ENCODE results near the gene CCDC9.
"Not testable (repeated sequence)": the region's sequence is repeated elsewhere in the genome, so short reads cannot be mapped to it uniquely, and the experiment has no call there.

The CCDC9 gene

DNA sequence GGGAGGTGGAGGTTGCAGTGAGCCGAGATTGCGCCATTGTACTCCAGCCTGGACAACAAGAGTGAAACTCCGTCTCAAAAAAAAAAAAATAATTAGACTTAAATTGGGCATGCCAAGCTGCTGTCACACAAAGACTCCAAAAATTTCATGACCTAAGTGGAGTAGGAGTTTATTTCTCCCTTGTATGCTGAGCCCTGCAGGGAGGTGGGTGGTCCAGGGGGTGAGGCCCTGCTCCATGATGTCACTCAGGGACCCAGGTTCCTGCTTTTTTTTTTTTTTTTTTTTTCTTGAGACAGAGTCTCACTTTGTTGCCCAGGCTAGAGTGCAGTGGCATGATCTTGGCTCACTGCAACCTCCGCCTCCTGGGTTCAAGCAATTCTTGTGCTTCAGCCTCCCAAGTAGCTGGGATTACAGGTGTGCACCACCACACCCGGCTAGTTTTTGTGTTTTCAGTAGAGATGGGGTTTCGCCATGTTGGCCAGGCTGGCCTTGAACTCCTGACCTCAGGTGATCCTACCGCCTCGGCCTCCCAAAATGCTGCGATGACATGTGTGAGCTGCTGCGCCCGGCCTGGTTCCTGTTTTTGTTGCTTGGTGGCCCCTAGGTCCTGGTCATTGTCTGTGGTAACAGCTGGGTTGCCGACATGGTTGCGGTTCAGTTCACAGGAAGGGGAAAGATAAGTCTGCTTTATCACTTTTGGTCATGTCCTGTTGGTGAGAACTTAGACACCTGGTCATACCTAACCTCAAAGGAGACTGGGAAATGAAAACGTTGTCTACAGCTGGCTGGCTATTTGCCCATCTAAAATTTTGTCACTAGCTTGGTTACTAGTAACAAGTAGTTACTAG is 5.8 kb downstream of the CCDC9 start:
- not testable (repeated sequence) for DNase-seq

DNA sequence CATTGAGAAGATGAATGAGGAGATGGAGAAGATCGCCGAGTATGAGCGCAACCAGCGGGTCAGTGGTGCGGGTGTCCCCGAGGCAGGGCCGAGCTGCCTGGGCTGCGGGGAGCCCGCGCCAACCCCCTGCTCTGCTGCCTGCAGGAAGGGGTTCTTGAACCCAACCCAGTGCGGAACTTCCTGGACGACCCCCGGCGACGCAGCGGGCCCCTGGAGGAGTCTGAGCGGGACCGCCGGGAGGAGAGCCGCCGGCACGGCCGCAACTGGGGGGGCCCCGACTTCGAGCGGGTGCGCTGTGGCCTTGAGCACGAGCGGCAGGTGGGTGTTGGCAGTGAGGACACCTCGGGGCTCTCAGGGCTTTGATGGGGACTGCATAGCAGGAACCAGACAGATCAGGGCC is 8.3 kb downstream of the CCDC9 start:
- DNase-seq: no peak

DNA sequence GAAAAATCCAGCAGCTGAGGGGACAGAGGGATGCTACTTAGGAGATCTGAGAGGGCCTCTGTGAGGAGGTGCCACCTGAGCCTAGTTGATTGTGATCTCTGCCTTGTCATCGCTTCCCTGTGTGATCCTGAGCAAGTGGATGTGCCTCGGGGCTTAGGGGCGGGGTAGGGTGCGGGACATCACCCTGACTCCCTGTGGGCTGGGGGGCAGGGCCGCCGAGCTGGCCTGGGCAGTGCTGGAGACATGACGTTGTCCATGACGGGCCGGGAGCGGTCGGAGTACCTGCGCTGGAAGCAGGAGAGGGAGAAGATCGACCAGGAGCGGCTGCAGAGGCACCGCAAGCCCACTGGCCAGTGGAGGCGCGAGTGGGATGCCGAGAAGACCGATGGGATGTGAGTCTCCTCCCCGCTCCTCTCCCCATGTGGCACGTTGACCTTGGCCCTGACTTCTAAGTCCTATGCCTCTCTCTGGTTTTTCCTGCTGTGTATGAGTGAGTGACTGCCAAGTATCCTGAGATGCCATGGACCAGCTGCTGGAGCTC is 10.1 kb downstream of the CCDC9 start:
- DNase-seq: no peak

DNA sequence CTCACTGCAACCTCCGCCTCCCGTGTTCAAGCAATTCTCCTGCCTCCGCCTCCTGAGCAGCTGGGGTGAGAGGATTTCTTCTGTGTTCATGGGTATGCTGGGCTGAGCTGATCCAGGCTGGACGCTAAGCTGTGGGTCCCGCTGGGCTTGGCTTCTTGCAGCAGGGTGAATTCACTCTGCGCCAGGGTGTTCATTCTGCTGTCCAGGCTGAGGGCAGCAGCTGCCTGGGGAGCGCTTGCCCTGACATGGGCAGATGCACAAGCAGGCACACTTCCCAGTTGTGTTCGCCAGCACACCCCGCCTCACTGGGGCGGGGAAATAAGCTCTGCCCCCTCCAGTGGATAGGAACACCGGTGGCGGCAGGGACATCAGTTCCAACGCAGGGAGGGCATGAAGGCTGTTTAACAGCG is 11.0 kb downstream of the CCDC9 start:
- no peak for DNase-seq

DNA sequence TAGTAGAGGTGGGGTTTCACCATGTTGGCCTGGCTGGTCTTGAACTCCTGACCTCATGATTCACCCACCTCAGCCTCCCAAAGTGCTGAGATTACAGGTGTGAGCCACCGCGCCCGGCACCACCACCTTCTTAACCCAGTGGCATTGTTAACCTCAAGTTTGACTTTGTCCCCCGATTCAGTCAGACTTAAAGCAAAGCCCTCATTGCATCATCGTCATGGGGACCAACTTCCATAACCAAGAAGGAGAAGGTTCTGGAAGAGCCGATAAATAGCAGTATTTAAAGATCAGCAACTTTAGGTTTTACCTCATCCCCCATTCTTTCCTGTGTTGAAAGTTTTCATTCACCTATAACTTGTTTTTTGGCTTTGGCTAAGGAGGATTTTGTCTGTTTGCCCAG is 11.7 kb downstream of the CCDC9 start:
- no peak for DNase-seq

DNA sequence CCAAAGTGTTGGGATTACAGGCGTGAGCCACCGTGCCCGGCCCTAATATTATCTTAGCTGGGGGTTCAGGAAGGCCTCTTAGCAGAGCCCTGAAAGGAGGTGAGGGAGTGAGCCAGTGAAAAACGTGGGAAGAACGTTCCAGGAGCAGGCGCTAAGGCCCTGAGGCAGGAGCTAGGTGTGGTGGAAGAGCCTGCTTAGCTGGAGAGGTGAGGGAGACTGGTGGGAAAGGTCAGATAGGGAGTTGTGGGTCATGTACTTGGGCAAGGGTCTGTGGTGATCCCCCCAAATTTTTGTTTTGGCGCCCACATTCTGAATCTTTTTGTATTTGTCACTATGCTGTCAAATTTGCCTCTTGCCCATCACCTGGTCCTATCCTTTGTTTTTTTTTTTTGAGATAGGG is 13.3 kb downstream of the CCDC9 start:
- no peak for DNase-seq

DNA sequence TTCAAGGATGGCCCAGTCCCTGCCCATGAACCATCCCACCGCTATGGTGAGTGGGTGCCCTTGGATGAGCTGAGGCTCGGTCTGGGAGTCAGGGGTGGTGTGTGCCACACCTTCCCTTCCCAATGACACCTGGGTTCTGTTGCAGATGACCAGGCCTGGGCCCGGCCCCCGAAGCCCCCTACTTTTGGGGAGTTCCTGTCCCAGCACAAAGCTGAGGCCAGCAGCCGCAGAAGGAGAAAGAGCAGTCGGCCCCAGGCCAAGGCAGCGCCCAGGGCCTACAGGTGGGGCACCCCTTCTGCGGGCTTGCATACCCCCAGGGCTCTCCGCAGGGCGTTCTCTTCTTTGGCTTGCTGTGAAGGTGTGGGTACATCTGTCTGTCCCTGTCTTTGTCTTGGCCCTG is 14.1 kb downstream of the CCDC9 start:
- DNase-seq: no peak

DNA sequence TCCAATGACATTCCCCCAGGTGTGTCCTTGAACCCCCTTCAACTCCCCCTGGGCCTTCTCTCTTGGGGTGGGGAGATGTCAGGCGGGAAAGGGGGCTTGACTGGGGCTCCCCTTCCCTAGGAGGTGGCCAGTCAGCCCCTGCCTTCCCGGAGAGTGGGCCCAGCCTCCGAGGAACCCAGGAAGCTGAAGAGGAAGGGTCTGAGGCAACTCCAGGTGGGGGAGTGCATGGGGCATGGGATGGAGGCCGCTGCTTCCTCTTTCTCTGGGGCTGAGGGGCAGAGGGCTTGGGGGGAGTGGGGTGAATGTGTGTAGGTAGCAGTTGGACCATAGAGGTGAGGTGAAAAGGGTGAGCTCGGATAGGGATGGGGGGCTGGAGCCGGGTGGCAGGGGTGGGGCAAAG is 15.6 kb downstream of the CCDC9 start:
- no peak for DNase-seq

DNA sequence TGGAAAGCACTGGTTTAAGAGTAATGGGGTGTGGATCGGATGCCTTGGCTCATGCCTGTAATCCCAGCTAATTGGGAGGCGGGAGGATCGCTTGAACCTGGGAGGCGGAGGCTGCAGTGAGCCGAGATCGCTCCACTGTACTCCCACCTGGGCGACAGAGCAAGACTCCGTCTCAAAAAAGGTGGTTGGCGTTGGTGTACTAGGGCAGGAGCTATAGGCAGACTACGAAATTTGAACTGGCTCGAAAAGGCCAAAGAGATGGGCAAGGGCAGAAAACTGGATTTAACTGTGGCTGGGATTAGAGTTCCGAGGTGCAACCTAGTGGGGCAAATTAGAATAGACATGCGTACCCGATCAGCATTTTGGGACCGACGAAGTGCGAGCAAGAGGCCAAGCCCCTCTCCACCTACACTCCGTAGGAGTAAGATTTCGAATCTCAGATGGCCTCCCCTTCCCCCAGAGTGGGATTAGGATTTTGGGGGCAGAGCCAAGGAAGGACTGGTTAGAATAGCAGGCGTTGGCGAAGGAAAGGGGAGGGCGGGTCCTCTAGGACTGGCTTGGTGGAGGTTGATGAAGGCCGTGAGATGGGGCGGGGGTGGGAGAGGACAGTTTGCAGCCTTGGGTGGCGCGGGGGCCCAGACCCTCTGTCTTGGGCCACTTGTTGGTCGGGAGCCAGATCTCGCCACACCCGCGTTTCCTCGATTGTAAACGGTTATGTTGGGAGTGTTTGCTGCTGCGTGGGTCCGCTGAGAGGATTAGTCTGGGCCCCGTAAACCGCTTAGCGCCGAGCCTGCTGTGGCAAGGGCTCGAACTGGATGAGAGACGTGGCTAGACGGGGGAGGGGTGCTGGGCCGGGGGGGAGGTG is 16.4 kb downstream of the CCDC9 start:
- peak; percentile 90 for DNase-seq

DNA sequence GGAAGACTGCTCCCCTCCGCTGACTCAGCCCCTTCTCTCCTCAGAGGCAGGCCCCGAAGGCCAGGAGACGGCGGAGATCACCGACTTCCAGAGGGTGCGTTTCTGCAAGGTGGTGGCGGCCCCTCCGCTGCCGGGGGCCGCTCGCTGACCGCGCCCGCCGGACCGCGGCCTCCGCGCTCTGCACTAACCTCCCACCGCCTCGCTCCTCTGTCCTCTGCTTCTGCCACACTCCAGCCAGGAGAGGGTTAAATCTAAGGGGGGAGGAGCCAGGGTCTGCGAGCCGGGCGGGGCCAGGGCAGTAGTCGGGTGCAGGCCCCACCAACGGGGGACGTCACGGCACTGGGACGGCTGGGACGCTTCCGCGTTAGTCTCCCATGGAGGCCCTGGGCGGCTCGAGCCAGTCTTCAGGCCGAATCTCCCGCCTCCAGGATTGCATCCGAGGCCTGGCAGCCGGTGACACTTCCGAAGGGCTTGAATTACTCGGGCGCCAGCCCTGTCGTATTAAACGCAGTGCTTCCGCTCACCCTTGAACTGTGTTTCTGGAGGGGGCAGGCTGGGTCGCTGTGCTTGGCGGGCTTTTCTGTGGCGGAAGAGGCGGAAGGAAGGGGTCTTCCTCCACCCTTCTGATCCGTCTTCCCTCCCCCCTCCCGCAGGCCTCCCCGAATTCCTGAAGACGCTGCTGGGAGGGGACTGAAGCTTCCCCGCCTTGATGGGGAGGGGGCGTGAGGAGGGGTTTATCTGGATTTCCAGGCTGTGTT is 17.2 kb downstream of the CCDC9 start:
- peak; percentile 94 for DNase-seq

DNA sequence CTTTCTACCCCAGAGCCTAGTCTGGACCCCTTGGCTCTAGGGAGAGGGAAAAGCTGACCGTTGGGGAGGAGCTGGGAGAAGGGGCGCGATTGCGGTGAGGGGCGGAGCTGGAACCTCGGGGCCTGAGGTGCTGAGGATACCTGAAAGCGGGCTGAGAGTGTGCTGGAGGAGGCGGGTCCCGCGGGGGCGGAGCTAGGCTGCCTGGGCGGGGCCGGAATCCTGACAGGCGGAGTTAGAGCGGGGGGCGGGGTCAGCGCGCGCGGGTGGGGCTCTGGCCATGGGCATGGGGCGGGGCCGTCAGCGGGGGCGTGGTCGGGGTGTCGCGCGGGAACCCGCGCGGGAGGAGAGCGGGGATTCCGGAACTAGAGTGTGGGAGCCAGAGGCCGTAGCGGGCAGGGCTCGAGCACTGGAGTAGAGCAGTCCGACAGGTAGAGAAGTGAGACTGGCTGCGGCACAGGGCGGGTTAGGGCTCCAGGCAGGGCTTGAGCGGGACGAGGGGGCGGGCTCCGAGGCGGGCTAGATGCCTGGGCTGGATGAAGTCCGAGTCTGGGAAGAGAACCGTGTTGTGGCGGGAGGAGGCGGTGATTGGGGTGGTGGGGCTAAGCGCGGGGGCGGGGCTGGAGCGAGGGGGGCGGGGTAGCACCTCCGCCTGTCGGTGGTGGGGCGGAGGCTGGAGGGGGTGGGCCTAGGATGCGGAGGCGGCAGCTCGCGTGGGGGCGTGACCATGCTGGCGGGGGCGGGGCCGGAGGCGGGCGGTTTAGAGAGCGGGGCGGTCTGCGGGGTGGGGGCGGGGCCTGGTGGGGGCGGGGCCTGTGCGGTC is 18.0 kb downstream of the CCDC9 start, which contains the start of gene INAFM1:
Gene INAFM1, plus strand, starts transcription at position 815 of the 820 bp plus-strand sequence. CDS start 35 bp downstream, outside the sequence.
- DNase-seq: peak; percentile 92

DNA sequence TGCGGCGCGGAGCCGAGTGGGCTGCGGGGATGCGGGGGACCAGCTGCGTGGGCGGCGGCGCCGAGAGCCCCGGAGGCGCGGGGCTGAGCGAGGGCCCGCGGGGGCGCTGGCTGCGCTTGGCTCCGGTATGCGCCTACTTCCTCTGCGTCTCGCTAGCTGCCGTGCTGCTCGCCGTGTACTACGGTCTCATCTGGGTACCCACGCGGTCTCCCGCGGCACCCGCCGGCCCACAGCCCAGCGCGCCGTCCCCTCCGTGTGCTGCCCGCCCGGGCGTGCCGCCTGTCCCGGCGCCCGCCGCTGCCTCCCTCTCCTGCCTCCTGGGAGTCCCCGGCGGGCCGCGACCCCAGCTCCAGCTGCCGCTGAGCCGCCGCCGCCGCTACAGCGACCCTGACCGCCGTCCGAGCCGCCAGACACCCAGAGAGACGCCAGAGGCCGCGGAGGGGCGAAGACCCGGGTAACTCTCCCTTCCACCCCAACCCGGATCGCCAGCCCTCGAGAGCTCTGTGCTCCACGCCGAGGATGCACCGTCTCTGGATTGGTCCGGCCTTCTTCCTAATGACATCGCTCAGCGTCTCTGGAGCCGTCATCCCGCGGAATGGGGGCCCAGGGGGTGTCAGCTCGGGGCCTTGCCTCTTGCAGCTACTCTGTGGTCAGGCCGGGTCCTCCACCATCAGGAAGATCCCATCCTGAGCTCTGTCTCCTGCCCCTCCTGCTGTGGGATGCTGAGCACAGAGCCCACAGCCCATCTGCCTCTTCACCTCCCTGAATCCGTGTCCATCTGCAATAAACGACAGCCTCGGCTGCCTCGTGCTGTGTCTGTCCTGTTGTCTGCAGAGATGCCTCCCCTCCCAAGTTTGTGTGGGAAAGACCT is 18.8 kb downstream of the CCDC9 start:
- no peak for DNase-seq

DNA sequence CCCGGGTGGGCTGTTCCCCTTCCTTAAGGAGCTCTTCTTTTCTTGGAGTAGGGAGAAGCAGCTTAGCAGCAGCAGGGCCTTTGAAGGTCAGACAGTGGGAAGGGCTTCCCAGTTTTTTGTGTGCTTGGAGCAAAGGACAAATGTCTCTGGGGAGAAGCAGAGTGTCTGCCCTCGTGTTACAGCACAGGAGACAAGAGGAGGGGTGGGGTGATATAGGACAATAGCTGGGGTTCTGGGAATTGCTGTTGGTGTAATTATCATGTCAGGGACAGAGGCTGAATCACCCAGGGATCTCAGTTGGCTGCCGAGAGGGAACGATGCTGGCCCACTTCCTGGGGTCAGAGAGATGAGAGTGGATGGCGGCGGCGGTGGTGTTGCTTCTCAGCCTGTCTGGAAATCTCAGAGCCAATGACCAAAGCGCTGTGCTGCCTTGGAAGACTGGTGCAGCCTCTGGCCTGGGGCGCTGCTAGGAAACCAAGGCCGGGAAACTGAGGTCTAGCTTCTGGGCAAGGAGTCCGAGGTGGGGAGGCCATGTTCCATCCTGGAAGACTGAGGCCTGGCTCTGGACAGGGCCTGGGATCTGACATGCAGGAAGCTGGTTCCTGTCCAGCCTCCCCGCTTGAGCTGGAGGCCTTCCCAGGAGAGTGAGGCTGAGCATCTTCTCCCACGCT is 19.6 kb downstream of the CCDC9 start:
- DNase-seq: peak; percentile 41

DNA sequence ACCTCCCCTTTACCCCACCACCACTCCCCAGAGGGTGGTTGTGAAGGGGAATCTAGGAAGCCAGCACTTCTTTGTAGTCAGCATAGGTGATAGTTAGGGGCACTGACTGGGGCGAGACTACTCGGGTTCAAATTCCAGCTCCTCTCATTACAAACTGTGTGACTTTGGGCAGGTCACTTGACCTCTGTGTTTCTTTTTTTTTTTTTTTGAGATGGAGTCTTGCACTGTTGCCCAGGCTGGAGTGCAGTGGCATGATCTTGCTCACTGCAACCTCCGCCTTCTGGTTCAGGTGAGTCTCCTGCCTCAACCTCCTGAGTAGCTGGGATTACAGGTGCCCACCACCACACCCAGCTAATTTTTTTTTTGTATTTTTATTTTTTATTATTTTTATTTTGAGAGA is 20.2 kb downstream of the CCDC9 start:
- not testable (repeated sequence) for DNase-seq

DNA sequence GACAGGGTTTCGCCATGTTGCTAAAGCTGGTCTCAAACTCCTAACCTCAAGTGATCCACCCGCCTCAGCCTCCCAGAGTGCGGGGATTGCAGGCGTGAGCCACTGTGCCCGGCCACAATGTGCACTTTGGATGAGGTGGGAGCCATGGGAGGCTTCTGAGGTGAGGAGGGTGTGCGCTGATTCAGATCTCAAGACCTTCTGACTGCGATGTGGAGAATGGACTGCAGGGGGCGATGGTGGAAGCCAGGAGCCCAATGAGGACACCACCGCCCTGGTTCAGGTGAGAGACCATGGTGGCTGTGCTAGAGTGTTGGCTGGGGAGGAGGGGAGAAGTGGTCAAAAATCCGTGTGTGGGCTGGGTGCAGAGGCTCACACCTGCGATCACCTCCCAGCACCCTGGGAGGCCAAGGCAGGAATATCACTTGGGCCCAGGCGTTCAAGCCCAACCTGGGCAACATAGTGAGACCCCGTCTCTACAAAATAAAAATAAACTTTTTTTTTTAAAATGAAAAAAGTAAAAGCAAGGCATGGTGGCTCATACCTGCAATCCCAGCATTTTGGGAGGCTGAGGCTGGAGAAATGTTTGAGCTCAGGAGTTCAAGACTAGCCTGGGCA is 24.0 kb downstream of the CCDC9 start:
- DNase-seq: peak; percentile 22

DNA sequence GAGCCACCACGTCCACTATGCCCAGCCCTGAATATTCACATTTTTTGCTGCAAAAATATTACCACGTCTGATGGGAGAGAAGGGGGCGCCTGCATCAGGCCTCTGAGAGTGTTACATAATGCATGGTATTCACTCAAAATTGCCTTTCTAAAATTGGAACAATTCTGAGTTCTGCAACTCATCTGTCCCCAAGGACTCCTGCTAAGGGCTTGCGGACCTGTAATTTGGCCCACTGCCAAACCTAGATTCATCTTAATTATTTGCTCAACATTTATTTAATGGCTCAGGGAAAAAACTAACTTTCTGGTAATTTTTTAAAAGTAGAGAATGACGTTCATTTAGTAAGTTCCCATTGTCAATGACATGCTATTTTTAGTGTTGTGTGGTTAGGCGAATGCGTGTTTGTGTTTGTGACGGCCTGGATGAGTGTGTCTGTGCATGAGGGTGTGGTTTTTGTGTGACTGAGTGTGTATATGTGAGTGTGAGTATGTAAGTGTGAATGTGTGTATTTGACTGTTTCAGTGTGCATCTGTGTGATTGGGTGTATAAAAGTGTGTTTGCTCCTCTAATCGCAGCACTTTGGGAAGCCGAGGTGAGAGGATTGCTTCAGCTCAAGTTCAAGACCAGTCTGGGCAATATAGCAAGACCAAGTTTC is 27.2 kb downstream of the CCDC9 start:
- DNase-seq: no peak

DNA sequence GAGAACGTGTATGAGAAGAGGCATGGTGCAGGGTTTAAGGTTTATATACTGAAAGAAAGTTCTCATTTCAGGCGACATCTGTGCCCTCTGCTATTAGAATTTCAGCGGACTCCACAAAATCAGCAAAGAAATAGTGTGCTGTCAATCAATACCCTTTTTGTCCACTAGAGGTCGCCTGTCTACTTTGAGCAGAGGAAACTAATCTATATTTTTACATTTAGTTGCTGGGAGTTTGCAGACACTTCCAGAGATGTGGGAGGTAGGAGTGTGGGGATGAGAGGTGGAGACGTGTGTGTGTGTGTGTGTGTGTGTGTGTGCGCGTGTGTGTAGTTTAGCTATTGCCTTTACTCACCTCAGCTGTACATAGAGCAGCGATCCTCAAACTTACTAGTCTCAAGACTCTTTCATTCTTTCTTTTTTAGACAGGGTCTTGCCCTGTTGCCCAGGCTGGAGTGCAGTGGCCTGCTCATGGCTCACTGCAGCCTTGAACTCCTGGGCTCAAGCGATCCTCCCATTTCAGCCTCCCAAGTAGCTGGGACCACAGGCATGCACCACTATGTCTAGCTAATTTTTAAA is 28.1 kb downstream of the CCDC9 start:
- peak; percentile 66 for DNase-seq

DNA sequence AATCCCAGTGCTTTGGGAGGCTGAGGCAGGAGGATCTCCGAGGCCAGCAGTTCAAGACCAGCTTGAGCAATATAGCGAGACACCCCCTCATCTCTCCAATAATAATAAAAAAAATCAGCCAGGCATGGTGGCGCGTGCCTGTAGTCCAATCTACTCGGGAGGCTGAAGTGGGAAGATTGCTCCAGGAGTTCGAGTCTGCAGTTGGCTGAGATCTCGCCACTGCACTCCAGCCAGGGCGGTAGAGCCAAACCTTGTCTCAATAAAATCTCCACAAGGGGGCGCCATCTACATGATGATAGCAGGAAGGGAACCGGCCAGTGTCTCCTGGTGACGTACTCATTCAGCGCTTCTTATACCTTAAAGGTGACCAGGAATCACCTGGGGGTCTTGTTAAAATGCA is 39.7 kb downstream of the CCDC9 start:
- peak; percentile 78 for DNase-seq

DNA sequence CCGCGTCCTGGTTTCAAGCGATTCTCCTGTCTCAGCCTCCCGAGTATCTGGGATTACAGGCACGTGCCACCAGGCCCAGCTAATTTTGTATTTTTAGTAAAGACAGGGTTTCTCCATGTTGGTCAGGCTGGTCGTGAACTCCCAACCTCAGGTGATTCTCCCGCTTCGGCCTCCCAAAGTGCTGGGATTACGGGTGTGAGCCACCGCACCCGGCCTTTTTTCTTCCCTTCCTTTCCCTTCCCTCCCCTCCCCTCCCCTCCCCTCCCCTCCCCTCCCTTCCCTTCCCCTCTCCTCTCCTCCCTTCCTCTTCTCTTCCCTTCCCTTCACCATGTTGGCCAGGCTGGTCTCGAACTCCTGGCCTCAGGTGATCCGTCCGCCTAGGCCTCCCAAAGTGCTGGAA is 44.5 kb downstream of the CCDC9 start:
- DNase-seq: not testable (repeated sequence)
